GM12872 (cell line): ENCODE results near the gene ITGA3.

Experiments used
- TF ChIP-seq, protein P1 (sequence below): IDR thresholded peaks from 3 replicates; pipeline ENCODE4 v1.5.1; 2011; ENCODE audit warnings: low read depth, mild to moderate bottlenecking, low read length, moderate library complexity; ENCODE audit not compliant: insufficient read depth

ITGA3 gene

DNA sequence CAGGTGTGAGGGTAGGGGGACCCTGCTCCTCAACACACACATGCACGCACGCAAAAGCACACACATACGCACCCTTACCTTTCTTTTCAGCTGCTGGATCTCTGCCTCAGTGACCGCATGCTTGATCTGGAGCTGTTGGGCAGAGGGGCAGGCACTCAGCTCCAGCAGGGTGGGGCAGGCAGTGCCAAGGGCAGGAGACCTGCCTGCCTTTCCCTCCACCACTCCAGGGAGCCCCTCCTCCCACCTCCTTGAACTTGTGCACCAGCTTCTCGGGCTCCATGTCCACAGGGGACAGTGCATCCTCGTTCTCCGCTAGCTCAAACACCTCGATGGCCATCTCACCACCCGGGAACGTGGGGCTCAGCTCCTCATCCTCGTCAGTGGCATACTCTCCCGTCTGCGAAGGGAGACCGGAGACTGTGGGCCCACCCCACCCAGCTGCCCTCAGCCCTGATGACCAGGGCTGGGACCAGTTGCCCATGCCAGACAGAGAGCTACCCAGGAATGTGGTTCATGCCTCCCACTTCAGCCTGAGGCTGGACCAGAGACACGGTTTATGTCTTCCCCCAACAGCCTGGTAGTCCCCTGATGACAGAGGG lies 83.4 kb downstream of the ITGA3 start:
- TF ChIP-seq, protein P1, sequence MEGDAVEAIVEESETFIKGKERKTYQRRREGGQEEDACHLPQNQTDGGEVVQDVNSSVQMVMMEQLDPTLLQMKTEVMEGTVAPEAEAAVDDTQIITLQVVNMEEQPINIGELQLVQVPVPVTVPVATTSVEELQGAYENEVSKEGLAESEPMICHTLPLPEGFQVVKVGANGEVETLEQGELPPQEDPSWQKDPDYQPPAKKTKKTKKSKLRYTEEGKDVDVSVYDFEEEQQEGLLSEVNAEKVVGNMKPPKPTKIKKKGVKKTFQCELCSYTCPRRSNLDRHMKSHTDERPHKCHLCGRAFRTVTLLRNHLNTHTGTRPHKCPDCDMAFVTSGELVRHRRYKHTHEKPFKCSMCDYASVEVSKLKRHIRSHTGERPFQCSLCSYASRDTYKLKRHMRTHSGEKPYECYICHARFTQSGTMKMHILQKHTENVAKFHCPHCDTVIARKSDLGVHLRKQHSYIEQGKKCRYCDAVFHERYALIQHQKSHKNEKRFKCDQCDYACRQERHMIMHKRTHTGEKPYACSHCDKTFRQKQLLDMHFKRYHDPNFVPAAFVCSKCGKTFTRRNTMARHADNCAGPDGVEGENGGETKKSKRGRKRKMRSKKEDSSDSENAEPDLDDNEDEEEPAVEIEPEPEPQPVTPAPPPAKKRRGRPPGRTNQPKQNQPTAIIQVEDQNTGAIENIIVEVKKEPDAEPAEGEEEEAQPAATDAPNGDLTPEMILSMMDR, result no peak
